NAMALWA (cell line): ENCODE data around the gene CRY2.

Source experiments
- DNase-seq: peaks from one replicate; pipeline ENCODE4 v3.0.0-alpha.2; 2015; ENCODE audit warnings: low spot score

The CRY2 gene

GRCh38 chr11:45930951-45931570 is 83.8 kb downstream of the CRY2 start:
- no peak for DNase-seq

GRCh38 chr11:45931739-45932138 is 84.5 kb downstream of the CRY2 start:
- DNase-seq = no peak

GRCh38 chr11:45932217-45932616 is 84.9 kb downstream of the CRY2 start:
- no peak for DNase-seq
